HepG2 (cell line): Measurements from ENCODE around the gene SNX15. TPM values are rescaled to one million over a fixed set of nuclear protein-coding genes. Genes with fewer than 3 reads are reported as not detected.

Source experiments
- ATAC-seq: fragments of 200-7000 bp; cut with Tn5 transposase; 3 replicates; pipeline ENCODE4 v1.9.1; 2020; ENCODE audit warnings: mild to moderate bottlenecking, moderate library complexity
- BruUV-seq: library from RNA; stranded (reverse); fragments of 400-500 nt; replicated peaks from 2 replicates; lab custom pipeline; 2021; lab: Mats Ljungman, UMichigan
- CTCF ChIA-PET: fragments of 300-600 bp; formaldehyde crosslinking; extraction: SDS; loops from one replicate; lab custom pipeline; 2021; ENCODE audit warnings: low total read pairs, inconsistent platforms, low intra/inter-chr PET ratio; lab: Yijun Ruan, JAX
- POLR2A ChIA-PET: fragments of 350-600 bp; sonication (Branson Sonifier 250); formaldehyde crosslinking; loops from one replicate; lab custom pipeline; 2020; ENCODE audit warnings: antibody characterized with exemption, inconsistent platforms; lab: Yijun Ruan, JAX
- DNase-seq: peaks from one replicate; pipeline ENCODE4 v3.0.0-alpha.2; 2015; ENCODE audit warnings: low spot score
- FAIRE-seq: peaks from 3 replicates; lab custom pipeline; 2011; peaks lifted over from hg19 to GRCh38; lab: Jason Lieb, UNC
- H2AFZ ChIP-seq: one replicate; pipeline ENCODE4 v1.6.1; 2011; ENCODE audit warnings: low read length, inconsistent platforms
- H3K27ac ChIP-seq: fragments of 300-600 bp; 3 replicates; pipeline ENCODE4 v1.8.0; 2011; ENCODE audit warnings: mixed run types, mild to moderate bottlenecking, mixed read lengths, low read length, inconsistent platforms; ENCODE audit not compliant: insufficient read depth; ENCODE audit errors: extremely low read length
- H3K27me3 ChIP-seq, 2 experiments: fragments of 200-600 bp in 1 of 2; 2 replicates in 1 of 2; 3 replicates in 1 of 2; pipeline versions ENCODE4 v1.6.0 to v1.8.0; 2011; ENCODE audit warnings: low read length in 2 of 2, mild to moderate bottlenecking in 2 of 2, moderate library complexity in 2 of 2, inconsistent platforms in 1 of 2; ENCODE audit not compliant: insufficient read depth in 2 of 2, control insufficient read depth in 1 of 2
- H3K36me3 ChIP-seq, 2 experiments: fragments of 200-600 bp in 1 of 2; replicated peaks in 1 of 2; 2 replicates in 1 of 2; 3 replicates in 1 of 2; pipeline versions ENCODE4 v1.5.1 to v1.8.0; 2011; ENCODE audit warnings: low read length in 2 of 2, inconsistent platforms in 1 of 2; ENCODE audit not compliant: insufficient read depth in 2 of 2, control insufficient read depth in 1 of 2
- H3K4me1 ChIP-seq: 2 replicates; pipeline ENCODE4 v1.5.1; 2012; ENCODE audit warnings: low read length, inconsistent platforms; ENCODE audit not compliant: insufficient read depth
- H3K4me2 ChIP-seq: 2 replicates; pipeline ENCODE4 v1.6.0; 2011; ENCODE audit warnings: low read depth, low read length, inconsistent platforms
- H3K4me3 ChIP-seq, 3 experiments: fragments of 200-600 bp in 1 of 3; sonication (generic), shearing (Covaris generic) in 1 of 3; replicated peaks in 1 of 3; 2 replicates each; pipeline ENCODE4 v1.5.1; 2011 to 2016; ENCODE audit warnings: low read length in 3 of 3, inconsistent platforms in 2 of 3, low read depth in 2 of 3, mild to moderate bottlenecking in 2 of 3, control low read depth in 1 of 3, mixed read lengths in 1 of 3; ENCODE audit not compliant: insufficient read depth in 1 of 3
- H3K79me2 ChIP-seq: one replicate; pipeline ENCODE4 v1.6.1; 2011; ENCODE audit warnings: low read length, inconsistent platforms; ENCODE audit not compliant: insufficient read depth
- H3K9ac ChIP-seq: 2 replicates; pipeline ENCODE4 v1.6.0; 2011; ENCODE audit warnings: mild to moderate bottlenecking, low read depth, low read length, inconsistent platforms; ENCODE audit not compliant: insufficient read depth
- H3K9me3 ChIP-seq: 2 replicates; pipeline ENCODE4 v1.5.1; 2012; ENCODE audit warnings: mild to moderate bottlenecking, low read length
- H4K20me1 ChIP-seq: 2 replicates; pipeline ENCODE4 v1.6.0; 2011; ENCODE audit warnings: inconsistent platforms, mild to moderate bottlenecking, low read length, moderate library complexity; ENCODE audit not compliant: insufficient read depth
- ARNT2 ChIP-seq: sonication (generic); formaldehyde crosslinking; IDR thresholded peaks from 2 replicates; pipeline ENCODE4 v1.8.0; 2022; ENCODE audit warnings: mild to moderate bottlenecking, low read depth, missing genetic modification reagents, moderate library complexity
- BHLHE40 ChIP-seq: IDR thresholded peaks from 2 replicates; pipeline ENCODE4 v1.6.1; 2011; ENCODE audit warnings: low read length, improper control_type of control experiment
- HNF4G ChIP-seq, 2 experiments: sonication (generic) in 1 of 2; formaldehyde crosslinking in 1 of 2; IDR thresholded peaks; 2 replicates each; pipeline versions ENCODE4 v1.4.0 to v1.6.1; 2011 to 2020; ENCODE audit warnings: borderline replicate concordance in 2 of 2, low read depth in 2 of 2, mild to moderate bottlenecking in 2 of 2, low read length in 1 of 2, missing genetic modification reagents in 1 of 2, moderate library complexity in 1 of 2
- KDM5B ChIP-seq: sonication (generic); formaldehyde crosslinking; IDR thresholded peaks from 2 replicates; pipeline ENCODE4 v1.4.0; 2020; ENCODE audit warnings: missing genetic modification reagents, mild to moderate bottlenecking, borderline replicate concordance
- PRPF4 ChIP-seq: fragments of 200-400 bp; formaldehyde crosslinking; IDR thresholded peaks from 2 replicates; pipeline ENCODE4 v1.6.1; 2016; ENCODE audit warnings: low read length, low read depth; ENCODE audit not compliant: poor library complexity, severe bottlenecking
- TGIF2 ChIP-seq: IDR thresholded peaks from 2 replicates; pipeline ENCODE4 v1.6.1; 2016; ENCODE audit warnings: control low read depth, missing compliant biosample characterization
- THAP7 ChIP-seq: sonication (generic); formaldehyde crosslinking; IDR thresholded peaks from 2 replicates; pipeline ENCODE4 v1.8.1; 2023; ENCODE audit warnings: mild to moderate bottlenecking, missing genetic modification reagents
- THAP8 ChIP-seq: sonication (generic); formaldehyde crosslinking; IDR thresholded peaks from 2 replicates; pipeline ENCODE4 v1.5.1; 2020; ENCODE audit warnings: missing genetic modification reagents, mild to moderate bottlenecking, borderline replicate concordance
- ZNF160 ChIP-seq: sonication (generic); formaldehyde crosslinking; IDR thresholded peaks from 2 replicates; pipeline ENCODE4 v1.8.0; 2022; ENCODE audit warnings: mild to moderate bottlenecking, inconsistent platforms, missing genetic modification reagents
- ZNF678 ChIP-seq: sonication (generic); formaldehyde crosslinking; IDR thresholded peaks from 2 replicates; pipeline ENCODE4 v1.4.0; 2020; ENCODE audit warnings: mild to moderate bottlenecking, missing genetic modification reagents
- ZNF710 ChIP-seq: sonication (generic); formaldehyde crosslinking; IDR thresholded peaks from 2 replicates; pipeline ENCODE4 v1.5.0; 2020; ENCODE audit warnings: mild to moderate bottlenecking, missing genetic modification reagents, borderline replicate concordance
- ZSCAN20 ChIP-seq: sonication (generic); formaldehyde crosslinking; IDR thresholded peaks from 2 replicates; pipeline ENCODE4 v1.4.0; 2020; ENCODE audit warnings: missing genetic modification reagents, mild to moderate bottlenecking, borderline replicate concordance
- WGBS: methylation state at CpG from one replicate; pipeline ENCODE4 v1.1.6; 2017; ENCODE audit warnings: low lambda C conversion rate; 5-methylcytosine and 5-hydroxymethylcytosine counted together
- in situ Hi-C: cut with HindIII; loops from 2 replicates; pipeline ENCODE4 v1.10.0; 2017; ENCODE audit warnings: low pct_unique_long_range_greater_than_20kb; ENCODE audit not compliant: extremely low pct_ligation_motif_present
- intact Hi-C: fragments of 100-400 bp; cut with micrococcal nuclease; formaldehyde crosslinking; loops from one replicate; pipeline ENCODE4 v1.10.0; 2022; ENCODE audit not compliant: unreplicated experiment
- polyA plus RNA-seq, 8 experiments: library from polyadenylated mRNA; depleted of rRNA in 3 of 8; stranded (reverse) in 7 of 8; unstranded in 1 of 8; fragments of >200 nt; fragmentation: Illumina TruSeq in 4 of 8; extraction: Trizol in 4 of 8; gene quantifications; 2 replicates each; pipeline versions ENCODE4 v1.2.1 to v1.2.3, GENCODE V29; 2011 to 2016; ENCODE audit warnings: low read depth in 4 of 8, missing spikeins in 1 of 8, mixed read lengths in 1 of 8; ENCODE audit not compliant: insufficient read depth in 1 of 8
- total RNA-seq, 5 experiments: library from RNA; depleted of rRNA; stranded (reverse); fragments of >200 nt; fragmentation: Illumina TruSeq; extraction: Trizol; gene quantifications; 2 replicates each; pipeline ENCODE4 v1.2.3, GENCODE V29; 2016; ENCODE audit warnings: low read depth in 1 of 5
- TF ChIP-seq, protein P1 (sequence below): sonication (generic); formaldehyde crosslinking; conservative IDR thresholded peaks from 2 replicates; pipeline ENCODE4 v1.4.0; 2020; ENCODE audit warnings: mild to moderate bottlenecking, missing genetic modification reagents, moderate library complexity
- TF ChIP-seq, protein P2 (sequence below): sonication (generic); formaldehyde crosslinking; IDR thresholded peaks from 2 replicates; pipeline ENCODE4 v1.4.0; 2020; ENCODE audit warnings: missing genetic modification reagents

The SNX15 gene
- total and polyA plus RNA-seq, 2 of the 13 experiments (the other 11 are each of a cell fraction or from before 2014, with no cell fraction given), result 19.1 to 22.6 TPM

GRCh38 chr11:65002706-65003105 is 24.5 kb upstream of the SNX15 start (continued):
- TF ChIP-seq, protein P1, sequence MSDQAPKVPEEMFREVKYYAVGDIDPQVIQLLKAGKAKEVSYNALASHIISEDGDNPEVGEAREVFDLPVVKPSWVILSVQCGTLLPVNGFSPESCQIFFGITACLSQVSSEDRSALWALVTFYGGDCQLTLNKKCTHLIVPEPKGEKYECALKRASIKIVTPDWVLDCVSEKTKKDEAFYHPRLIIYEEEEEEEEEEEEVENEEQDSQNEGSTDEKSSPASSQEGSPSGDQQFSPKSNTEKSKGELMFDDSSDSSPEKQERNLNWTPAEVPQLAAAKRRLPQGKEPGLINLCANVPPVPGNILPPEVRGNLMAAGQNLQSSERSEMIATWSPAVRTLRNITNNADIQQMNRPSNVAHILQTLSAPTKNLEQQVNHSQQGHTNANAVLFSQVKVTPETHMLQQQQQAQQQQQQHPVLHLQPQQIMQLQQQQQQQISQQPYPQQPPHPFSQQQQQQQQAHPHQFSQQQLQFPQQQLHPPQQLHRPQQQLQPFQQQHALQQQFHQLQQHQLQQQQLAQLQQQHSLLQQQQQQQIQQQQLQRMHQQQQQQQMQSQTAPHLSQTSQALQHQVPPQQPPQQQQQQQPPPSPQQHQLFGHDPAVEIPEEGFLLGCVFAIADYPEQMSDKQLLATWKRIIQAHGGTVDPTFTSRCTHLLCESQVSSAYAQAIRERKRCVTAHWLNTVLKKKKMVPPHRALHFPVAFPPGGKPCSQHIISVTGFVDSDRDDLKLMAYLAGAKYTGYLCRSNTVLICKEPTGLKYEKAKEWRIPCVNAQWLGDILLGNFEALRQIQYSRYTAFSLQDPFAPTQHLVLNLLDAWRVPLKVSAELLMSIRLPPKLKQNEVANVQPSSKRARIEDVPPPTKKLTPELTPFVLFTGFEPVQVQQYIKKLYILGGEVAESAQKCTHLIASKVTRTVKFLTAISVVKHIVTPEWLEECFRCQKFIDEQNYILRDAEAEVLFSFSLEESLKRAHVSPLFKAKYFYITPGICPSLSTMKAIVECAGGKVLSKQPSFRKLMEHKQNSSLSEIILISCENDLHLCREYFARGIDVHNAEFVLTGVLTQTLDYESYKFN (CRISPR knock-in tag), result no peak
- TF ChIP-seq ARNT2 (CRISPR knock-in tag), result no peak
- TF ChIP-seq THAP8, result no peak

GRCh38 chr11:65003282-65003681 is 24.0 kb upstream of the SNX15 start:
- Histone ChIP-seq H4K20me1 (no peaks in the 10 kb centered on the region), H2AFZ (no peak overlapping the region), H3K9me3 (no peaks in the 10 kb centered on the region), H3K9ac (no peak overlapping the region), H3K27ac (no peak overlapping the region), H3K4me3 (no peak overlapping the region), H3K79me2 (no peaks in the 10 kb centered on the region), H3K27me3 (peaks cover 0 to 6% of the 10 kb centered on the region in 2 experiments; a peak in 2 of 5 replicates), H3K36me3 (no peaks in the 10 kb centered on the region), H3K4me1 (peaks cover 69% of the 10 kb centered on the region), H3K4me2 (no peak overlapping the region)
- DNase-seq (no peak), ATAC-seq (no peak), FAIRE-seq (no peak)
- ChIA-PET POLR2A (interaction anchor here (0.6 to 2.3 kb wide), 2 partner anchors 11 to 162 kb away, joined by 3 to 5 read pairs; partner anchors contain the start of gene ARL2), CTCF (interaction anchor here (1.2 kb wide), 1 partner anchor 10 kb away, joined by 3 read pairs; the partner anchor contains the start of gene ARL2)
- in situ Hi-C loops, result no loop called here
- BruUV-seq, result no TSS peak
- intact Hi-C loops, result no loop called here
- WGBS, result 58% methylated on average over 5 of the region's 7 CpGs
- TF ChIP-seq THAP7, result no peak
- TF ChIP-seq HNF4G (IDR thresholded peaks at IDR 0.05; ENCODE audit: borderline replicate concordance, low read depth, low read length), result no peak
- no peak for TF ChIP-seq HNF4G (CRISPR knock-in tag; IDR thresholded peaks at IDR 0.05; ENCODE audit: borderline replicate concordance, low read depth)
- no peak for TF ChIP-seq PRPF4
- TF ChIP-seq KDM5B (CRISPR knock-in tag), result no peak
- no peak for TF ChIP-seq TGIF2 (CRISPR knock-in tag)
- TF ChIP-seq ZSCAN20 (CRISPR knock-in tag), result no peak
- no peak for TF ChIP-seq ZNF710
- no peak for TF ChIP-seq BHLHE40
- no peak for TF ChIP-seq ZNF678 (CRISPR knock-in tag)
- no peak for TF ChIP-seq ZNF160
- TF ChIP-seq, protein P2, sequence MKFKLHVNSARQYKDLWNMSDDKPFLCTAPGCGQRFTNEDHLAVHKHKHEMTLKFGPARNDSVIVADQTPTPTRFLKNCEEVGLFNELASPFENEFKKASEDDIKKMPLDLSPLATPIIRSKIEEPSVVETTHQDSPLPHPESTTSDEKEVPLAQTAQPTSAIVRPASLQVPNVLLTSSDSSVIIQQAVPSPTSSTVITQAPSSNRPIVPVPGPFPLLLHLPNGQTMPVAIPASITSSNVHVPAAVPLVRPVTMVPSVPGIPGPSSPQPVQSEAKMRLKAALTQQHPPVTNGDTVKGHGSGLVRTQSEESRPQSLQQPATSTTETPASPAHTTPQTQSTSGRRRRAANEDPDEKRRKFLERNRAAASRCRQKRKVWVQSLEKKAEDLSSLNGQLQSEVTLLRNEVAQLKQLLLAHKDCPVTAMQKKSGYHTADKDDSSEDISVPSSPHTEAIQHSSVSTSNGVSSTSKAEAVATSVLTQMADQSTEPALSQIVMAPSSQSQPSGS, result no peak
